Stimulated activated CD4-positive, alpha-beta T cell treated with anti-CD3 and anti-CD28 coated beads, Interleukin-1b, Interleukin-23, amount 100 ng/mL, for 24 hours (primary cell): ENCODE measurements around the gene FGF1.
A peak's percentile ranks its signal among the peaks of the same experiment; 100 is the strongest.
"Not testable (repeated sequence)": the region's sequence is repeated elsewhere in the genome, so short reads cannot be mapped to it uniquely, and the experiment has no call there.

Source experiments
- DNase-seq, 4 experiments: peaks; one replicate each; pipeline ENCODE4 v3.0.0-alpha.2; 2020; ENCODE audit warnings: low read depth in 4 of 4, low spot score in 1 of 4

The FGF1 gene

DNA sequence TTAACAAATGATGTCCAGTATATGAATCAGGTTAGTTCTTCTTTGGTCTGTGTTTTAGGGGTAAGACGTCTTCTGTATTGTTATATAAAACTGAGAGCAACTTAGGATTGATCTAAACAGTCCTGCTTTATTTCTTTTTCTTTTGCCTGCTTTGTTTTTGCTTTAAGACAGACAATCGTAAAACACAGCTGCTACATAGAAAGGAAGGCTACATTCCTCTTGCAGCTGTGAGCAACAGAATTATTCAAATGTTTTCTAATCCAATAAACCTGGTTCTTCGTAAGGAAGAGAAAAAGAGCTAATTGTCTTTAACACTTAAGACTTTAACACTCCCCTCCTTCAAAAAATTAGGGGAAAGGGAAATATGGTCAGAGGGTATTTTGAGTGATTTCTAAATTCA, 14.6 kb downstream of the FGF1 start:
- DNase-seq: no peak

DNA sequence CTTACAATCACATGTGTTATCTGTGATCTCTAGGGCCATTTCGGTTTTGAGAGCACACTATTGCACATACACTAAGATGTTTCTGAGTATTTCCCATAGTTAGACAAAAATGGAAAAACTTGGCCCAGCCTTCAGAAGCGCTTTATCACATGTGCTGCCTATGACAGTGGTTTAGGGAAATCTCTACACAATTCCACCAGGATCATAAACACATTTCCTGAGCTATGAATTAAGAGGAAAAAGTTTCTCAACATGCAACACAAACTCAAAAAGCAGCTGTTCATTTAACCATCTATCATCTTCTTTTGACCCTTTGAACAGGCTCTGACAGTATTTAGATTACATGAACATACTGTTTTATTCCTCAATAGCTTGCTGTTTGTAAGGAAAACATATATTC, 15.1 kb downstream of the FGF1 start:
- DNase-seq: no peak

- DNase-seq: no peak
Measured at GRCh38 chr5:142669477-142669876, 16.4 kb downstream of the FGF1 start.

- DNase-seq: no peak
Measured at GRCh38 chr5:142668336-142668735, 17.6 kb downstream of the FGF1 start.

GRCh38 chr5:142667831-142668230, 18.1 kb downstream of the FGF1 start:
- DNase-seq: no peak

DNA sequence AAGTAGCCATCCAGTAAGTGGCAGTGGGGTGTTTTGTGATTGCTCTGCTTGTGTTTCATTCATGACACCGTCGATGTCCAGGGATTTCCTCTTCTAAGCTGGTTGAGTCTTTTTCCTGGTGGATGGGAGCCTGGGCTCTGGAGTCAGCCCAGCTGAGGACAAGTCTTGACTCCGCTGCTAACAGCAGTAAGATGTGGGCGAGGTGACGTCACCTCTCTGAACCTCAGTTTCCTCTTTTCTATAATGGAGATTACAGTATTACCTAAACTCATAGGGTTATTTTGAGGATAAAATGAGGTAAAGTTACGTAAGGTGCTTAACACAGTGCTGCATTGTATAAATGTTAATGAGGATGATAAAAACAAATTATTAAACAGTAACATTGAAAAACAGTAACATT, 21.3 kb downstream of the FGF1 start:
- DNase-seq: no peak

DNA sequence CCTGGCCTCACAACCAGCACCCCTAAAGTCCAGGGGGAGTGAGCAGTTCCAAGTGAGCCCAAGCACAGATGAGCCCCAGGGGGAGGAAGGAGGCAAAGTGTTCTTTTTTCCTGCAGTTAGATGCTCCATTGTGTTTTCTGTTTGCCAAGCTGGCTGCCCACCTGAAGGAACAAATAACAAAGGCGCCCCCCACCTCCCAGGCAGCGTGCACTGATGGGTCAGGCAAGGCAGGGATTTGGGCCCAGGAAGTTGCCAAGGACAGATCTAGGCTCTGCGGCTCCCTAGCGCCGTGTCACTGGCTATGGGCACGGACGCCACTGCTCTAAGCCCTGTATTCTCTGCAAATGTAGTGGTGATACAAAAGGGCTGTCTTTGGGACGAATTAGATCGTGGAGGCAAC, 21.8 kb downstream of the FGF1 start:
- DNase-seq: no peak

- DNase-seq: no peak
Measured at GRCh38 chr5:142663246-142663645, 22.6 kb downstream of the FGF1 start.

GRCh38 chr5:142661957-142662356, 23.9 kb downstream of the FGF1 start:
- no peak for DNase-seq

DNA sequence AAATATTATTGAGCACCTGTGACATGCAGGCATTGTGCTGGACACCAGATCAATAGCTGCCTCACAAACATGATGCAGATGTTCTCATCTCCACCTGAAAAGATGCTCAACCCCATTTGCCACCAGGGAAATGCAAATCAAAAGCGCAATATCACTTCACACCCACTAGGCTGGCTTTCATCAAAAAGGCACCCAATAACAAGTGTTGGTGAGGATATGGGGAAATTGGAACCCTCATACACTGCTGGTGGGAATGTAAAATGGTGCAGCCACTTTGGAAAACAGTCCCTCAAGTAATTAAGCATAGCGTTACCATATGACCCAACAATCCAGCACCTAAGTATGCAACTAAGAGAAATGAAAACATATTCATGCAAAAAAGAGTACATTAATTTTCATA, 24.7 kb downstream of the FGF1 start:
- DNase-seq: no peak

DNA sequence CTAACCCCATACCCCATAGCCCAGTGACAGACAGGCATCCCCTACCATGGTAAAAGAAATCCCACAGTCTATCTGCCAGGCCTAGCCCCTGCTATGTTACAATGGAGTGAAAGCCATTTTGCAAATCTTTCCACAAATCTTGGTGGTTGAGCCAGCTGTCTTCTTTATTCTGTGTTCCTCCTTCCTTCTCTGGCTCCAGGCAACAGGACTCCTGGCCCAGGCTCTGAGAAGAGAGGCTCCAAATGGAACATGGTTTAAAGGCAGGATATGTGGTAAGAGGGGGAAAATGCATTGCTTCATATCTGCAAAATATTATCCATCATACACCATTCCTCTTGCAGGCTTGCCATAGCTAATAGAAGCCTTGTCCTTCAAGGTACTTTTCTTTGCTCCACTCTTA, 25.2 kb downstream of the FGF1 start:
- DNase-seq: no peak

DNA sequence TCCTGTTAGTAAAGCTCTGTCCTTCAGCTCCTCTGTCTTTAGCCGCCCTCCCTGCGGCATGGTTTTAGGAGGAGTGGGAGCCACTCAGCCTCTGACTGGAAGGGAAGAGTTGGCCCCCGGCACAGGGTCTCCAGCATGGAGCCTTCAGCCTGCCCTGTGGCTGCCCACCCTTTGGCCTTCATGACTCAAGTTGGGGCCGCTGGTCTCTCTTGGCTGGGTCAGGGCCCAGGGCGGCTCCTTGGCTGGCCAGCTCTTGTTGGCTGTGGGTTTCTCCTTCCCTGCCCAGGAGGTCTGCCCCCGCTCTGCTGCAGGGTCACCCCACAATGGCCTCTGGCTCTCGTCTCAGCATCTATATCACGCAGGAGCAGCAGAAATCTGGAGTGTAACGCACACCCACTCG, 25.7 kb downstream of the FGF1 start:
- DNase-seq: no peak

GRCh38 chr5:142659405-142659804, 26.5 kb downstream of the FGF1 start:
- DNase-seq: no peak

- no peak for DNase-seq
Measured at GRCh38 chr5:142658278-142658677, 27.6 kb downstream of the FGF1 start.

- DNase-seq: no peak
Measured at GRCh38 chr5:142657446-142657845, 28.4 kb downstream of the FGF1 start.

DNA sequence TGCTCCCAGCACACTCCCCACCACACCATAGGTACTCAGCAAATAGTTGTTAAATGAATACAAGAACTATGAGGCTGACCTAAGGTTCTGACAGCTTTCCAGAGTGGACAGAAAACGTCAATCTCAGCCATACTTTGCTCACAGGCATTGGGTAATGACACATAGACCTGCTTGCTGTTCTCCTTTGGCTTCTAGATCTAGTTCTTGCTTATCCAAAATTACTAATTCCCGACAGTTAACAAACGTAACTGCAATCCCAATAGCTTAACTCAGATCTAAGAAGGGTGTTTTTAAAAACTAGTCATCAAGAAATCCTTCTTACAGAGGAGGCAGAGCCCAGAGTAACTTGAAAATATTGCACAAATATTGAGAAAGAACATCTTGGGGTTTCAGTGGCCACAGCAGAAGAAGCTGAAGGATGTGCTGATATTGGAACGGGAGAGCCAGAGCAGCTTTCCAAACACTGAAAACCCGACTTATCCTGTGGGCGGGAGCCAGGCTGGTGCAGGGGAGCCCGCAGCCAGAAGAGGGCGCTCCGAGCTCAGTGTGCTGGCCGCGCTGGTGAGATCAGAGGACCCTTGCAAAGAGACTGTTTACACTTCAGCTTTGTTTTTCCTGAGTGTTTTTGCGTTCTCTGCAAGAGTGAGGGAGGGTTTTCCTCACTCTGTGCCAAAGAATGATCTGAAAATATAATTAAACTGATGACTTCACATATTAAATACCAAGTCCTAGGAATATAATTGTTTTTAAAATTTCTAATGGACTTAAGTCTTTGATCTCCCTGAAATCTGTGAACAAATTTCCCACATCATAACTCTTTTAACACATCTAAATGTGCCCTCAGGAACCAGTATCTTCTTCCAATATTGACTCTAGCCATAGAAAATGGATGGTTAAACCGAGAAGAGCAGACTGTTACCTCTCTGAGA, 30.3 kb downstream of the FGF1 start:
- peak; percentile 45 to 61 (median 56) for DNase-seq

- no peak for DNase-seq
Measured at GRCh38 chr5:142654578-142655058, 31.3 kb downstream of the FGF1 start.

DNA sequence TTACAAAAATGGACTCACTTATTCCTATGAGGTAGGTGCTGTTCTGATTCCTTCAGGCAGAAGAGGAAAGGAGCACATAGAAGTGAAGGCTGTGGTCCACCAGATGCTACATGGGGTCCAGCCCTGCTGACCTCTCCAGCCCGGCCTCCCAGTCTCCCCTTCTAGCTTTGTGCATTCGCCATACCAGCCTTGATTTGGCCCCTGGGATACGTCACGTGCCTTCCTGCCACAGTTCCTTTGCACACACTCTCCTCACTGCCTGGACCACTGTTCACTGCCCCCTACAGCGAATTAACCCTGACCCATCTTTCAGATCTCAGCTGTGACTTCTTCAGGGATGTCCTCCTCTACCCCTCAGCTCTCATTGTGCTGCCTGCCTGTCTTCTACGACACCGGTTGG, 32.6 kb downstream of the FGF1 start:
- DNase-seq: no peak

DNA sequence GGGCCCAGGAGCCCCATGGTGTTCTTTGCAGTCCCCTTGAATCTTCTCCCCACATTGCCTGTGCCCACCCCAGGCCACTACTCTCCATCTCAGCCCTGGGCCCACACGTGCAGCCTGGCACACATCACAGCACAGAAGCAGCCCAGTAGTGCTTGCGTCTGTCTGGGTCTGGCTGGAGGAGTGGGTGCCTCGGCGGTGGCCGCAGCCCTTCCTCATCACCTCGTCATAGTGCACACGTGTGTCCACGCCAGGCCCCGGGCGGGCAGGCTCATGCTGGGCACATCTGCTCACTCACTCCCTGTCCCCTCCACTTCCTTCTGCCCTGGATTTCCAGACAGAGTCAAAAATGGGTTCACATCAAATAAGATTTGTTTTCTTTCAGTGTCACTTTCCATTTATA, 33.3 kb downstream of the FGF1 start:
- no peak for DNase-seq

DNA sequence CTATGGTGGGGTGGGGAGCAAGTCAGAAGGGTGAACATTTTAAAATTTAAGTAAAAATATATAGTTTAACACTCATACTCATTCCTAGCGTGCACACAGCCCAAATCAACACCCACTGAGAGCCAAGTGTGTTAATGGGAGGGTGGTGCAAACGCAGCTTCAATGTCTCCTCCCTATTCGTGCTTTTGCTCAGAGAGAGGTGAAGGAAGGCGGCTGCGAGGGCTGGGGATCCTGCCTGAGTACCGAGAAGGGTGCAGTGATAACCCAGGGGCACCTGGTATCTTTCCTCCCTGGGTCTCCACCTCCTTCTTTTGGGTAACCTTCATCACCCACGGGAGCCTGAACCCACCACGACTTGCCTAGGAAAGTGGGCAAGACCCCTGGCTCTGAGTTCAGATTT, 35.0 kb downstream of the FGF1 start:
- no peak for DNase-seq

- DNase-seq: no peak
Measured at GRCh38 chr5:142650060-142650459, 35.8 kb downstream of the FGF1 start.

DNA sequence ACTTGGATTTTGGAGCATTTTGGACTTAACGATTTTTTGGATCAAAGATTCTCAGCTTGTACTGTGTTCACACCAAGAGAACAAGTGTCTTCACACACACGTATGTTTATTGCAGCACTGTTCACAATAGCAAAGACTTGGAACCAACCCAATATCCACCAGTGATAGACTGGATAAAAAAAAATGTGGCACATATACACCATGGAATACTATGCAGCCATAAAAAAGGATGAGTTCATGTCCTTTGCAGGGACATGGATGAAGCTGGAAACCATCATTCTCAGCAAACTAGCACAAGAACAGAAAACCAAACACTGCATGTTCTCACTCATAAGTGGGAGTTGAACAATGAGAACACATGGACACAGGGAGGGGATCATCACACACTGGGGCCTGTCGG, 37.8 kb downstream of the FGF1 start:
- not testable (repeated sequence) for DNase-seq

GRCh38 chr5:142645456-142645855, 40.4 kb downstream of the FGF1 start:
- no peak for DNase-seq
